HUES6 (cell line): ENCODE data around the gene C22orf23.

Experiments used
- H3K27ac ChIP-seq: 2 replicates; pipeline ENCODE4 v1.7.0; 2013; ENCODE audit warnings: low read depth, mild to moderate bottlenecking, low read length, inconsistent platforms
- H3K27me3 ChIP-seq: 2 replicates; pipeline ENCODE4 v1.6.1; 2013; ENCODE audit warnings: low read length; ENCODE audit not compliant: control insufficient read depth, insufficient read depth
- H3K36me3 ChIP-seq: 2 replicates; pipeline ENCODE4 v1.6.1; 2013; ENCODE audit warnings: low read length; ENCODE audit not compliant: control insufficient read depth, insufficient read depth
- H3K4me1 ChIP-seq: 2 replicates; pipeline ENCODE4 v1.6.1; 2013; ENCODE audit warnings: low read length; ENCODE audit not compliant: control insufficient read depth, insufficient read depth
- H3K4me3 ChIP-seq: 2 replicates; pipeline ENCODE4 v1.5.1; 2013; ENCODE audit warnings: low read depth, low read length
- H3K9ac ChIP-seq: one replicate; pipeline ENCODE4 v1.6.1; 2013; ENCODE audit warnings: mild to moderate bottlenecking, low read length
- H3K9me3 ChIP-seq: 2 replicates; pipeline ENCODE4 v1.6.1; 2013; ENCODE audit warnings: low read depth, low read length; ENCODE audit not compliant: control insufficient read depth, insufficient read depth

Gene C22orf23

DNA sequence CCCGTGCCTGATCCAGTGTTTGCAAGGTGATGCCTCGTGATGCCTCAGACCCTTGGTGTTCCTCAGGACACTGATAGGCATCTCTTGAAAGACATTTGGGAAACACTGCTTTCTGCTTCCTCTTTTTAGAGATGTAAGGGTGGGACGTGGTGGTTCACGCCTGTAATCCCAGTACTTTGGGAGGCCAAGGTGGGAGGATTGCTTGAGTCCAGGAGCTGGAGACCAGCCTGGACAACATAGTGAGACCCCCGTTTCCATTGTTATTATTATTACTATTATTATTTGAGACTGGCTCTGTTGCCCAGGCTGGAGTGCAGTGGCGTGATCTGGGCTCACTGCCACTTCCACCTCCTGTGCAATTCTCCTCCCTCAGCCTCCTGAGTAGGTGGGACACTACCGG, 37.5 kb upstream of the C22orf23 start:
- Histone ChIP-seq H3K9me3 (no peaks in the 10 kb centered on the region), H3K27me3 (no peaks in the 10 kb centered on the region), H3K4me3 (no peak overlapping the region), H3K36me3 (no peaks in the 10 kb centered on the region), H3K9ac (no peak overlapping the region), H3K27ac (no peak overlapping the region), H3K4me1 (peaks cover under 1% of the 10 kb centered on the region)

DNA sequence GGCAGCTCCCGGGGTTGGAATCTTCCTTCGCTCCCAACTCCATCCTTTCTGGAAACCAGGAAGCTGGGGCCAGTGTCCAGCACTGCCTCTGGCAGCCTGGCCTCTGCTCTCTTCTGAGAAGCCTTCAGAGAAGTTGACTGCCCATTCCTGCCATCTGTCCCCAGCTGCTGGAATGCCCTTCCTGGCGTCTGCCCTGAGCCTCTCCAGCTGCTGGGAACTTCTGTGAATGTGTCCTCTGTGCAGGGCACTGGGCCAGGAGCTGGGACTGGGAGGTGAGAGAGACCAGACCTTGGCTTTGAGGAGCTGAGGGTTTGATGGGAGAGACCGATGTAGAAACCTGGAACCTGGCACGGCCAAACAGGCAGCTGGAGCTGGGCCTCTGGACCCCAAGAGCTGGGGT, 36.9 kb upstream of the C22orf23 start:
- no peak overlapping the region for H3K4me3 ChIP-seq

DNA sequence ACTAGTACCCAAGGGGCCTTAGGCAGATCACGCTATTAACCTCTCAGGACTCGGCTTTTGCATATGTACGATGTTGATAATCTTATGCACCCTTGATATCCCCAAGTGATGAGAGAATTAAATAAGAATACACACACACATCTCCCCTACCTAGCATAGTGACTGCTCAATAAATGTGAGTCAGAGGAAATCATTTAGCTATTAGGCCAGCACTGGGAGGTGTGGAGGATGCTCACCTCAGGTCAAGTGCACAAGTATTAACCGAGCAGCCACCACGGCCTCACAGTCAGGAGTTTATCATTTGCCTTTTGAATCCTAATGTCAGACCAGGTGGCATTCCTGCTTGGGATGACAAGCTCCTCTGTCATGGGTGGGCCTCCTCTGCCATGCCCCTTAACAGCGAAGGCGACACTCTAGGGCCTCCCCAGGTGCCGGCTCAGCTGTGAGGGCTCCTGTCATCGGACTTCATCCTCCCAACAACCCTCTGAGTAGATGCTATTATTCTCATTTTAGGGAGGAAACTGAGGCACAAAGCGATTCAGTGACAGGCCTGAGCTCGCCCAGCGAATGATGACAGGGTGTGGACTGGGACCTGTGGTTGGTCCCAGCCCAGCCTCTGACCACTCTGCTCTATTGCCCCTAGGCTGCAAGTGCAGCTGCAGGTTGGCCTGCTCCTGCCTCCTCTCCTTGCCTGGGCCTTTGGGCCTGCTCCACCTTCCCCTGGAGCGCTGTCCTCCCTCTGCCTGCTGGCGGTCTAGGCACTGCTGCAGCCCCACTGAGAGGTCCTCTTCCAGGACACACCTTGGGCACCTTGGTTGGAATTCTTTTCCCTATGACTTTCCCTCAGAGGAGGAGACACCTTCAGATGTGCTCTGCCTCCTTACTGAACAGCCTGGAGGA, 36.0 kb upstream of the C22orf23 start:
- Histone ChIP-seq H3K9ac (no peak overlapping the region), H3K27me3 (peaks cover 8% of the 10 kb centered on the region), H3K4me1 (peaks cover 12% of the 10 kb centered on the region), H3K36me3 (no peaks in the 10 kb centered on the region), H3K9me3 (no peaks in the 10 kb centered on the region), H3K4me3 (no peak overlapping the region), H3K27ac (no peak overlapping the region)

More for the DNA sequence above, 36.9 kb upstream of the C22orf23 start:
- Histone ChIP-seq H3K9me3 (no peaks in the 10 kb centered on the region), H3K9ac (no peak overlapping the region), H3K4me1 (peaks cover 4% of the 10 kb centered on the region; the same call in 1 of the 2 replicates), H3K27me3 (no peaks in the 10 kb centered on the region; the same call in 1 of the 2 replicates), H3K27ac (no peak overlapping the region), H3K36me3 (no peaks in the 10 kb centered on the region)

DNA sequence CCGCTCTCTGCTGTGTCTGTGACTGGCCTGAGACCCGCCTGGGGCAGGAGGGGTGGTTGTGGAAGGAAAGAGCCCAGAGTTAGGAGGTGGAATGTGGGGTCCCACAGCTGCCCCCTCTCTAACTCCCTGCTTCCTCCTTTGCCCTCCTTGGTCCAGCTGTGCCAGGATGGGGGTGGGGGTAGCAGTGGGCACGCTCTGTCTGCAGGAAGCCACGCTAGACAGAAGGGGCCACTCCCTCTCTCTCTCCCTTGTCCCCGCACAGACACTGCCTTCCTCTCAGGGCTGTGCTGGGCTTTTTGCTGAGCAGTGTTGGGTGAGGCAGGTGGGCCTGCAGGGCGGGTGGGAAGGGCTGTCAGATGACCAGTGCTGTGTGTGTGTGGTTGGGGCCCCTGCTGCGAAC, 33.0 kb upstream of the C22orf23 start:
- Histone ChIP-seq H3K36me3 (no peaks in the 10 kb centered on the region), H3K27ac (no peak overlapping the region), H3K9me3 (no peaks in the 10 kb centered on the region), H3K4me1 (peaks cover 23% of the 10 kb centered on the region), H3K4me3 (no peak overlapping the region), H3K27me3 (peaks cover 28% of the 10 kb centered on the region), H3K9ac (no peak overlapping the region)

DNA sequence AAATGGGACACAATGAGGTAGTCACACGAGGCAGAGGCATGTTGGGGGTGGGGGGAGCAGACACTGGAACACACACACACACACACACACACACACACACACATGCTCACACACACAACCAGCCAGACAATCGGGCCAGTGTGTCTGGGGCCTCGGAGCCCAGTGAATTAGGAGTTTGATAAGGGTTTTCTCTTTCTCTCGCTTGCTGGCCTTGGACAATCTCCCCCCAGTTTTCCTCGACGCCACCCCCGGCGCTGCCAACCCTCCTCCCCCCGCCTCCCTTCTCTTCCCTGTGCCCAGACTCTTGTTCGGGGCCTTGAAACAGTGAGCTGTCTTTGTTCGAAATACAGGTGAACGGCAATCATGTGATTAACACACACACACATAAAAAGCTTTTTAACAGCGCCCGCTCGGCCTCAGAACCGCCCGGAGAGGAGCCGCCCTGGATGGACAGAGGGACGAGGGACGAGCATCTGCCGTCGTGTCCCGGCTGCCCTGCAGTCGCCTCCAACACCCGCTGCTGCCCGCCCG, 32.4 kb upstream of the C22orf23 start:
- Histone ChIP-seq H3K36me3 (no peaks in the 10 kb centered on the region), H3K4me1 (peaks cover 23% of the 10 kb centered on the region), H3K27me3 (peaks cover 29% of the 10 kb centered on the region), H3K9ac (no peak overlapping the region), H3K4me3 (no peak overlapping the region), H3K27ac (no peak overlapping the region), H3K9me3 (no peaks in the 10 kb centered on the region)

DNA sequence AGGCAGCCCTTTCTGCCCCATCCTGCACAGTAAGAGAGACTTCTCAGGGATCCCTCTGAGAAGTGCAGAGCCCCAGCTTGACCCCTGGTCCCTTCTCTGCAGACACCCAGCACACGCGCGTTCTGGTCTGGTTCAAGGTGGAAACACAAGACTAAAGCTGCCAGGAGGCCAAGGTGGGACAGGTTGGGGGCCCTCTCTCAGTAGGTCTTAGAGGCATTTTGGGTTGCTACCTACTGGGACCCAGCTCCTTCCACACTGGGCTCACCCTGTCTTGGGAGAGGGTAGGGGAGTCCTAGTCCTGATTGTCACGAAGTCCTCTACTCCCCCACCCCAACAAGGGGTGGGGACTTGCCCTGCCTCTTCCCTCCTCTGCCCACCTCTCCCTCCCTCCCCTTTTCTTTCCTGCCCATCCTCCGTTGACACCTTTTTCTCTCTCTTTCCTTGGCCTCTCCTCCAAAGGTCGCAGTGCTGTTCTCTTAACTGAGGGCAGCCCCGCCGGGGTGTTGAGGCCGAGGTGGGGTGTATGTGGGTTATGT, 31.7 kb upstream of the C22orf23 start:
- H3K36me3 ChIP-seq = no peaks in the 10 kb centered on the region
- no peak overlapping the region for H3K27ac ChIP-seq
- no peaks in the 10 kb centered on the region for H3K9me3 ChIP-seq

DNA sequence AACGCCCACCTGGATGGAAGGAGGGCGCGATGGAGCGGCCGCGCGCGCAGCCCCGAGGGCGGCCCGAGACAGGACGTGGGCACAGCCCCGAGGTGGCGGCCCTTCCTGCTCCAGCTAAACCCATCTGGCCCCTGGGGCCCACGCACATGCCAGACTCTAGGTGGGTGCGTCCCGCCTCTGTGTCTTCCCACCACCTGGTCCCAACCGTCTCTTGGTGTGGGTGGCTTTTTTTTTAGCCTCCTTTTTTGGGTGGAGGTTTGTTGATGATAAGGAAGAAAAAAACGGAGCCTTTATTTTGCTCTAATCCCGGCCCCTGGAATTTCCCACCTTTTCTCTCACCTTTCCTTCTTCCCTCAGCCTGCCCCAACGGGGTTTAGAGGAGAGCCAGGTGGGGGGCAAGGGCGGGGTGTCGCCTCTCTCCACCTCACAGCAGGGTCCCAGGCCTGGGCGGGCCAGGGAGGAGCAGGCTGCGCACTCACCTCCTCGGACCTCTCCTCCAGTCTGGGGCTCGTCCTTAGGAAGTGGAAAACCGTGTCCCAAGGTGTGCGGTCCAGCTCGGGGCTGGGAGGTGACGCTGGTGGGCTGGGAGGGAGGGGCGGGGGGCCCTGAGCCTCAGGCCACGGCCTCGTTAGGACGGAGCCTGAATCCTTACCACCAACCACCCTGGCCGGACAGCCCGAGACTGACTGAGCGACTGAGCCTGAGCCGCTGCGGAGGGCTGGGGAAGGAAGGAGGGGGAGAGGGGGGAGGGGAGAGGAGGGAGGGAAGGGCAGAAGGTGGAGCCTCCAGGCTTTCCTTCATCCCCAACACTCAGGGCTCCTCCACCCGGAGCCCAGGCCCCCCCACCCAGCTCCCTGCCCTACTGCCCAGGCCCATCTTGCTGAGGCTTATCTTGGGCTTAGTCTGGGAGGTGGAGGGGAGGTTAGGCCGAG, 30.7 kb upstream of the C22orf23 start, which contains the start of gene SOX10:
Gene SOX10, minus strand, starts transcription at position 696 of the 932 bp plus-strand sequence. CDS start 771 bp downstream, outside the sequence.
- Histone ChIP-seq H3K36me3 (no peaks in the 10 kb centered on the region), H3K9ac (peak within 1 kb of the TSS; percentile 37), H3K4me1 (peaks cover 33% of the 10 kb centered on the region), H3K27me3 (peaks cover 29% of the 10 kb centered on the region), H3K9me3 (no peaks in the 10 kb centered on the region), H3K27ac (no peak within 1 kb of the TSS), H3K4me3 (peak within 1 kb of the TSS; percentile 60)

More for the DNA sequence above, 31.7 kb upstream of the C22orf23 start:
- H3K4me3 ChIP-seq = no peak overlapping the region
- peaks cover 29% of the 10 kb centered on the region for H3K27me3 ChIP-seq
- H3K9ac ChIP-seq = no peak overlapping the region
- peaks cover 26% of the 10 kb centered on the region for H3K4me1 ChIP-seq

DNA sequence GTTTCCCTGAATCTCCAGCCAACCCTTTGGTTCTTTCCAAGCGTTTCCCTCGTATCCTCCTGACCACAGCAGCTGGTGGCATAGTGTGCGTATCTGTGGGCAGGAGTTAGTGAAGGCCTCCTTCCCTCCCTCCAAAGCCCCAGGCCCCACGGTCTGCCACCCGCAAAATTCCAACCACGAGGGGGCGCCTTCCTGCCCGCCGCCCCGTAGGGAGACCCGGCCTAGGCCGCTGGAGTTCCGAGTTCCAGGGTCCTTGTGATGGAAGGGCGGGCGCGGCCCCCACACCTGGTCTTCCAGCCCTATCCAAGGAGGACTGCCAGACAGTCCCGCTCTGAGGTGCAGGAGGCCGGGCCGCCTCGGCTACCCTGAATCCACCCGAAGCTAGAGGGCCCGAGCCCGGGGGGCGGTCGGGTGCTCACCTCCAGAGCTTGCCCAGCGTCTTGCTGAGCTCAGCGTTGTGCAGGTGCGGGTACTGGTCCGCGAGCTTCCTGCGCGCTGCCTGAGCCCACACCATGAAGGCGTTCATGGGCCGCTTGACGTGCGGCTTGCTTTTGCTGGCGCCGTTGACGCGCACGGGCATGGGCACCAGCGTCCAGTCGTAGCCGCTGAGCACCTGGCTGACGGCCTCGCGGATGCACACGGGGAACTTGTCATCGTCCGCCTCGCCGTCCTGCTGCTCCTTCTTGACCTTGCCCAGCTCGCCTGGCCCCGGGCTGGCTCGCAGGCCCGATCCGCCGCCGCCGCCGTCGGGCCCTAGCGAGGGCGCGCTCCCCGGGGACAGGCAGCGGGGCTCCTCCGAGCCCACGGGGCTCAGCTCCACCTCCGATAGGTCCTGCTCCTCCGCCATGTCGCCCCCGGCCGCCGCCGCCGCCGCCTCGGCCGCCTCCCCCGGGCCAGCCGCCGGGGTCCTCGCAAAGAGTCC, 29.8 kb upstream of the C22orf23 start:
- H3K4me1 ChIP-seq = peaks cover 33% of the 10 kb centered on the region
- H3K9me3 ChIP-seq = no peaks in the 10 kb centered on the region
- no peaks in the 10 kb centered on the region for H3K36me3 ChIP-seq
- no peak overlapping the region for H3K27ac ChIP-seq
- peaks cover 29% of the 10 kb centered on the region for H3K27me3 ChIP-seq
- peak overlapping the region; percentile 37 for H3K9ac ChIP-seq
- H3K4me3 ChIP-seq = peak overlapping the region; percentile 60

DNA sequence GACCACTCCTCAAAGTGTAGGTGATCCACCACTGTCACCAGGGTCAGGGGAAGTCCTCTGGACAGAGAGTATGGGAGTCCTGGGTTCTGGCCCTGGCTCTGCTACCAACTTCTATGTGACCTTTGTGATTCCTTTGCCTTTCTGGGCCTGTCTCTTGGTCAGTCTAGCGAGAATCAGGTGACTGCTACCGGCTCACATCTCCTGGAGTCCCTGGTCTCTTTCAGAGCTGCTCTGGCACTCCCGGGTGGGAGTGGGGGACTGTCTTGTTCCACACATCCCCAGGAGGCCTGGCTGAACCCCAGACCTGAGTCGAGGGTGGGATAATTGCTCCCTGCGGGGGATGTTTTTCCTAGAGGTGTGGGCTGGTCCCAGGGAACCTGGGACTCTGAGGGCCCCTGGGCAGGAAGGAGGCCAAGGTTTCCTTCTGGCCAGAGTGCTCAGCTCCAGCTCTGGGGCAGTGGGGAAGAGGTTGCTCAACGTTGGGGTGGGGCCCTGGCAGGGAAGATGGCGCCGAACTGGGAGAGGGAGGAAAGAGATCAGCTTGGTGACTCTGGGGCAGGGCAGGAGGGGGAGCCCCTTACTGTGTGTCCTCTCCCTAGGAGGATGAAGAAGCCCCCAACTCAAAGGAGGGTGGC, 28.9 kb upstream of the C22orf23 start:
- no peak overlapping the region for H3K4me3 ChIP-seq
- H3K9ac ChIP-seq = no peak overlapping the region
- H3K4me1 ChIP-seq = peaks cover 33% of the 10 kb centered on the region
- no peaks in the 10 kb centered on the region for H3K9me3 ChIP-seq
- no peaks in the 10 kb centered on the region for H3K36me3 ChIP-seq
- no peak overlapping the region for H3K27ac ChIP-seq
- H3K27me3 ChIP-seq = peaks cover 29% of the 10 kb centered on the region
